SW 1271 (cell line): Measurements from ENCODE around the gene PDE4D.
"Not testable (repeated sequence)": the region's sequence is repeated elsewhere in the genome, so short reads cannot be mapped to it uniquely, and the experiment has no call there.

ENCODE experiments used
- DNase-seq, 2 experiments: peaks; one replicate each; lab custom pipeline; 2025; lab: John Stamatoyannopoulos, UW

The PDE4D gene

DNA sequence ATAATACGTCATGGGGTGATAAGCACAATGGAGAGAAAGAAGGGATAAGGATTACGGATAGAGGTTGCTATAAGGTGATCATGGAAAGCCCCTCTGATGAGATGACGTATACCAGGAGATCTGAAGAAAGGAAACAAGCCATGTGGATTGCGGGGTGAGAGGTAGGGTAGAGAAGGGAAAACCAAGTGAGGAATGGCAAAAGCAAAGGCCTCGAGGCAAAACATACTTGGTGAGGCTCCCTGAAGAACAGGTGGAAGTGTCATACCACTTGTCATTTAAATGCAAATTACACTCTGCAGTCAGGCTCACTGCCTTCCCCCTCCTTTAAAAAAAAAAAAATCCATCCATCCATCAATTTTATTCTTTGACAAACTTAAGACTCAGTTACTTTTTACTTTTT is 889.9 kb downstream of the PDE4D start:
- DNase-seq, result no peak

GRCh38 chr5:59003124-59003523 is 890.4 kb downstream of the PDE4D start:
- no peak for DNase-seq

DNA sequence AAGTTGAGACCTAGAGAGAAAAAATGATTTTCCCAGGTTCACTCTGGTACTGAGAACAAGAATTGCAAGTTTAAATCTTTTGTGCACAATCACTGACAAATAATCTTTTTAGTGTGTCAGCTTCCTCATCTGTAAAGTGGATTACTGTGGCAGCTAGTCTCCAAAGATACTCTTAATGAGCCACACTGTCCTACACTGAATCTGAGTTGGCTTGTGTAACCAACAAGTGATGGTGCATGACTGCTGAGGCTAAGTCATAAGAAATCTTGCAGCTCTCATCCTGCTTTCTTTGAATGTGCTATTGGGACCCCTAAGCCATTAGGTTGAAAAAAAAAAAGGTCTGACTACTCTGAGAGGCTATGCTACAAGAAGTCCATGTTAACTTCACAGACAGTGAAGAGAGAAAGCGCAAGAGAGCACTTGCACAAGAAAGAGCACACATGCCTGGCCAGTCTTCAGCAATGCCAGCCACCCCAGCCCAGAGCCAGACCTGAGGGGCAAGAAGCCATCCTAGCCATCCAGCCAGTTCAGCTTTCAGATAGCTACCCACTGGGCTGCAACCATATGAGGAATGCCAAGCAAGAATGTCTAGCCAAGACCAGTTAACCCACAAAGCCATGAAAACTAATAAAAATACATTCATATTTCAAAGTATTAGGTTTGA is 891.2 kb downstream of the PDE4D start:
- no peak for DNase-seq

DNA sequence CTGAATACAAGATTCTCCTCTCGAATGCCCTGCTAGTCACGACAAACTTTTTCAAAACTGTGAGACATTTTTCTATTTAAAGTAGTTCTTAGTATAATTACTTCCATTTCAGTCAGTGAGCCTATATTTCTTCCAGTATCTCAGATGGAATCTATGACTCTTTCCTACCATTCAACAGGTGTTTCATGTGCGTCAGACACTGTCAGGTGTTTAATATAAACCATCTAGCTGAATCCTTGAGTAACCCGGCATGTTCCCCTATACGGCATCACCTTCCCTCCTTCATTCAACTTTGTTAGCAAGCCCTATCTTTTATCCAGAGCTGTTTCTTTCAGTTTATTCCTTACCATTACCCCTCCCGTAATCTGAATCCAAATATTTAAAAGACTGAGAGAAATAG is 891.8 kb downstream of the PDE4D start:
- DNase-seq, result no peak

DNA sequence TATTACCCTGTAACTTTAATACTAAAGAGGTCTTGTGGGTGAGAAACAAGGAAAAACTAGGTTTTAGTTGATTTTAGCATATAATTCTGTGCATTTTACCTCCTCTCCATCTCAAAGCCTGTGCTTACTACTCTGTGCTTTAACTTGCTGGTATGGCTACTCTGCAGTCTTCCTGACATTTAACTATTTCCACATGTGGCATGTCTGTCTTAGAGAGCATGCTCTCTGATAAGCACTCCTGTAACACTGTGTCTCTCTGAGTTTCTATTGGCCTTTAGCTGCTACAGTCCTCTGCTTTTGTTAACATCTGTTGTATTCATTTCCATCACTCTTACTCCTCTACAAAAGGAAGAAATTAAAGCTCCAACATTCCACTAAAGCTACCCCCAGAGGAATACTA is 892.4 kb downstream of the PDE4D start:
- no peak for DNase-seq

GRCh38 chr5:59000211-59000610 is 893.3 kb downstream of the PDE4D start:
- DNase-seq, result no peak

GRCh38 chr5:58999804-59000203 is 893.7 kb downstream of the PDE4D start:
- no peak for DNase-seq

DNA sequence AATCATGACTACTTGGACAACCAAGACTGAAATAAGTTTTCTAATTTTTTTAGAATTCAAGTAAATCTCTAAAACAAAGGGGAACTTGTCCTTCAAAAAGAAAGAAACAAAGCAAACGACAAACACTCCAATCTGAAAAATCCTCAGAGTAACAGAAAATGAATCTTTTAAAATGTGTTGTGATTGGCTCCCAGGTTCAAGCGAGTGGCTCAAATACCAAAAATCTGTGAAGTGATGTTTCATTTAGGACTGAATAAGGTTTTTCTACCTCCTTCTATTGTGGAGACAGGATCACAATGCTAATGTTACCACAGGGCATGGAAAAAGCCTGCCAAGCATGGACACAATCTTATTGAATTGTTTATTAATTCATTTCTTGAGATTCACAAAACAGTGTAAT is 895.0 kb downstream of the PDE4D start:
- no peak for DNase-seq

DNA sequence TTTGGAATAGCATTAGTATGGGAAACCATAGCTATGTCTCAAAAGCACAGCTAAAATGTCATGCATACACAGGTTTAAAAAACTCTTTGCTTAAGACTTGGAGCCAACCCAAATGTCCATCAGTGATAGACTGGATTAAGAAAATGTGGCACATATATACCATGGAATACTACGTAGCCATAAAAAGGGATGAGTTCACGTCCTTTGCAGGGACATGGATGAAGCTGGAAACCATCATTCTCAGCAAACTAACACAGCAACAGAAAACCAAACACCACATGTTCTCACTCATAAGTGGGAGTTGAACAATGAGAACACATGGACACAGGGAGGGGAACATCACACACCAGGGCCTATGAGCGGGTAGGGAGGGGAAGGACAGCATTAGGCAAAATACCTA is 897.7 kb downstream of the PDE4D start:
- DNase-seq, result not testable (repeated sequence)

DNA sequence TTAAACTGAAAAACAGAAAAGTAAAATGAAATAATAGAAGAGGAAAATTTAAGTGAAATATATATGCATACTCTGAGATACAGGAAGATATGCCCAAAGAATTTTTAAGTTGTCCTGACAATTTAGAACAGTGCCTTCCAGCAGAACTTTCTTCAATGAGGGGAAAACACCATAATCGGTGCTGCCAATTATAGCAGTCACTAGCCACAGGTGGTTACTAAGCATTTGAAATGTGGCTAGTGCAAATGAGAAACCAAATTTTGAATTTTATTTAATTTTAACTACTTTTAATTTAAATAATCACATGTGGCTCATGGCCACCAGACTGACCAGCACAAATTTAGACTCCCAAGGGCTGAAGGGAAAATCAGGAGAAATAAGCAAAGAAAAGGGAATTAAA is 900.1 kb downstream of the PDE4D start:
- DNase-seq, result no peak

GRCh38 chr5:58988938-58989337 is 904.6 kb downstream of the PDE4D start:
- no peak for DNase-seq

- no peak for DNase-seq
Measured at GRCh38 chr5:58987193-58987592, 906.3 kb downstream of the PDE4D start.

DNA sequence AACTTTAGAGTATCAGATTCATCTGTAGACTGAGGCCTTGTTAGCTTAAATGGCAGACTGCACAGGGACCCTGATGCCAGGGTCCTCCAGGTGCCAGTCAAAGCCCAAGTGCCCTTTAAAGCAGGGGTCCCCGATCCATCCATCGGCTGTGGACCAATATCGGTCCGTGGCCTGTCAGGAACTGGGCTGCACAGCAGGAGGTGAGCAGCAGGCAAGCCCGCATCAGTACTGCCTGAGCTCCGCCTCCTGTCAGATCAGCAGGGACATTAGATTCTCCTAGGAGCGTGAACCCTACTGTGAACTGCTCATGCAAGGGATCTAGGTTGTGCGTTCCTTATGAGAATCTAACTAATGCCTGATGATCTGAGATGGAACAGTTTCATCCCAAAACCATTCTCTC is 907.2 kb downstream of the PDE4D start:
- no peak for DNase-seq

GRCh38 chr5:58985759-58986158 is 907.8 kb downstream of the PDE4D start:
- DNase-seq, result no peak

- DNase-seq, result no peak
Measured at GRCh38 chr5:58985311-58985710, 908.2 kb downstream of the PDE4D start.

- DNase-seq, result no peak
Measured at GRCh38 chr5:58983526-58984452, 909.7 kb downstream of the PDE4D start.

DNA sequence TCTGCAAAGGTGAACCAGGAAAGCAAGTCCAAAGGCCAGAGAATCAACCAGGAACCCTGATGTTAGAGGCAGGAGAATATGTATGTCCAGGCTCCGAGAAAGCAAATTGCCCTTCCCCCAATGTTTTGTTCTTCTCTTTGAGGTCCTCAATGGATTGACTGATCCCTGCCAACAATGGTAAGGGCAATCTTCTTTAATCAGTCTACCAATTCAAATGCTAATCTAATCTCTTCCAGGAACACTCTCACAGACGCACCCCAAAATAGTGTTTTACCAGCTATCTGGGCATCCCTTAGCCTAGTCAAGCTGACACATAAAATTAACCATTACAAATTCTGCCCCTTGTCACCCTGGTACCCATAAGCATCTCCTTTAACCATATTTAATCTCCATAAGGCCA is 912.6 kb downstream of the PDE4D start:
- no peak for DNase-seq

- DNase-seq, result no peak
Measured at GRCh38 chr5:58979090-58979489, 914.4 kb downstream of the PDE4D start.

DNA sequence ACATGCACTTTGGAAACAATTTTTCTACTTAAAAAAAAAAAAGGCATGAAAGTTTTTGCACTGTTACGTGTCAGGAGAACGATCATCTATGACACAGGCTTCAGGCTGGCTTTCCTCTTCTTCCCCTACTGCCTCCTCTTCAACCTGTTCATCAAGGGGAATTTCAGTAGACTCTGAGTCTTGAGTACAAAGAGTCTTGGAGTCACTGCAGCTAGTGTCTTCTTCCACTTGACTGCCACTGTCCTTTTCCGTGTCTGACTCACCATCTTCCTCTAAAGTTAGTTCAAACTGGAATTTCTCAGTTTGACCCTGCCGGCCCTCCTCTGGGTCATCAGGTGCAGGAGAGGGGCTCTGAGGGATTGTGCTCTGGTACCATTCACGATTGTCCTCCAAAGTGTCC is 918.9 kb downstream of the PDE4D start:
- DNase-seq, result no peak

DNA sequence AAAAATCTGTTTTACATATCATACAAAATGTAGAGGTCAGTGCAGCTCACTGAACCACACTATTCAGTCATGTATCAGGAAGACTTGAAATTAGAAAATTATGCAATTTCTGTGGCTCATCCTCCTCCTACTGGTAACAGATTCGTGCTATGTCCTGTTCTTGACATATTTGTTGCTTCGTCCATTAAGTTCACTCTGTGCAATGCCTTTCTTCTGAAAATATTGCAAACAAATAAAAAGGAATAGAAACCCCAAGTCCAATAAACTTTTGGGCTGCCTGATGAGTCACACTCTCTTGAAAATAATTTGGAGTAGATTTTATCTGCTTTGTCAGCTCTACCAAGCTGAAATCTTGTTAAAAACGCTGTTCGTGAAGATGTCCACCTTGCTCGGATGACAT is 919.4 kb downstream of the PDE4D start:
- no peak for DNase-seq

DNA sequence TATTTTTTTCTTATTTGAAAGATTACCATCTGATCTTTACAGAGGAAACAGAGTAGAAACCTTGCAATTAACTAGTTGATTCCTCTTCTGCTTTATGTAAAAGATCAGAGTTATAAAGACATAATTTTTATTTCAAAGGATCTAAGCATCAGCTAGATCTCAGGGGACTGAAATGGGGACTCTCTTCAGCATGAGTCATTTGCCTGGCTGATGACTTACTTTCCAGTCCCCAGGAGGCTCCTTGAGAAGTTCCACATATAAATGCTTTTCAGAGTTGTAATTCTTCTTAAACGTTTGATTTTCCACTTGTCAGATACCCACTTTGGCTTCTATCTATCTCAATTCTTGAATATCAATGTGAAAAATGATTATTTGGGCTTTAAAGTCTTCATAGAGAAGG is 921.2 kb downstream of the PDE4D start:
- DNase-seq, result no peak

GRCh38 chr5:58970766-58971165 is 922.8 kb downstream of the PDE4D start:
- DNase-seq, result no peak

DNA sequence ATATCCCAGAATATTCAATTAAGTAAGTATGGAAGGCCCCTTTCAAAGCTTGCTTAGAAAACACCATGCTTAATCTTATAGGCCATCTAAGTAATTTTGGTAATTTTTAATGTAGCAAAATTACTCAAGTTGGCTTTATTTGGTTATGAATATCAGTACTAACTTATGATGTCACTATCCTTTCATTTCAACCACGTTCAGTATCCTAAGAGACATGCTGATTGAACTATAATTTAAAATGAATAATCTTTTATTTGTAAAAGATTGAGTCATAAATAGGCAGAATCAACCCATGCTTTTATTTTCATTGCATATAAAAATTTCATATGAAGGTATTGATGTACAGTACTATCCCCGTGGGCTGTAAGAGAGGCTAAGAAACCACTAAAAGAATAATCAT is 923.7 kb downstream of the PDE4D start:
- no peak for DNase-seq

- no peak for DNase-seq
Measured at GRCh38 chr5:58969253-58969652, 924.3 kb downstream of the PDE4D start.
